Heart left ventricle (tissue), 16 donors: ENCODE results near the gene LMAN2. TPM values are rescaled to one million over a fixed set of nuclear protein-coding genes. Genes with fewer than 3 reads are reported as not detected.

Source experiments
- ATAC-seq, 4 donors: fragments of 200-7000 bp; cut with Tn5 transposase; one replicate each; pipeline ENCODE4 v1.9.1; 2020 to 2022; ENCODE audit warnings: moderate library complexity in 4 of 4, mild to moderate bottlenecking in 3 of 4, moderate number of reproducible peaks in 1 of 4
- DNase-seq, 5 donors: peaks; one replicate each; pipeline ENCODE4 v3.0.0-alpha.2; 2020
- H3K27ac ChIP-seq, 12 donors: fragments of 200-600 bp; sonication (generic) in 4 of 12; one replicate each; pipeline versions ENCODE4 v1.5.0 to v1.8.0; 2016 to 2022; ENCODE audit warnings: mild to moderate bottlenecking in 2 of 12
- H3K27me3 ChIP-seq, 9 donors: fragments of 200-600 bp; sonication (generic) in 2 of 9; one replicate each; pipeline versions ENCODE4 v1.5.1 to v1.8.0; 2016 to 2022; ENCODE audit warnings: mild to moderate bottlenecking in 3 of 9
- H3K36me3 ChIP-seq, 9 donors: fragments of 200-600 bp; sonication (generic) in 2 of 9; one replicate each; pipeline versions ENCODE4 v1.5.0 to v1.8.0; 2018 to 2022; ENCODE audit warnings: mild to moderate bottlenecking in 2 of 9
- H3K4me1 ChIP-seq, 12 donors: fragments of 200-600 bp; sonication (generic) in 4 of 12; one replicate each; pipeline versions ENCODE4 v1.5.0 to v1.8.0; 2016 to 2022; ENCODE audit warnings: mild to moderate bottlenecking in 3 of 12
- H3K4me3 ChIP-seq, 12 donors: fragments of 200-600 bp; sonication (generic) in 4 of 12; one replicate each; pipeline versions ENCODE4 v1.5.0 to v1.8.0; 2017 to 2022; ENCODE audit warnings: mild to moderate bottlenecking in 9 of 12, moderate library complexity in 4 of 12
- H3K9me3 ChIP-seq, 12 donors: fragments of 200-600 bp; sonication (generic) in 4 of 12; one replicate each; pipeline versions ENCODE4 v1.5.0 to v1.8.0; 2016 to 2022; ENCODE audit warnings: mild to moderate bottlenecking in 1 of 12
- POLR2A ChIP-seq, 2 donors: fragments of 450-650 bp; IDR thresholded peaks; one replicate each; pipeline ENCODE4 v1.6.1; 2017; ENCODE audit warnings: antibody characterized with exemption in 2 of 2, mild to moderate bottlenecking in 2 of 2, moderate library complexity in 2 of 2
- WGBS, 4 donors: extraction: QIAGEN DNeasy Blood & Tissue Kit in 2 of 4; methylation state at CpG; one replicate each; pipeline versions ENCODE4 v1.1.5 to v1.1.7; 2013 to 2018; 5-methylcytosine and 5-hydroxymethylcytosine counted together
- intact Hi-C, 10 donors: fragments of 100-400 bp; cut with DNase I; formaldehyde crosslinking; loops; one replicate each; pipeline versions ENCODE4 v1.11.1 to v1.14.2; 2022
- polyA plus RNA-seq, 2 donors: library from polyadenylated mRNA; stranded (reverse); fragments of 200-250 nt; gene quantifications; one replicate each; pipeline ENCODE4 v1.2.3, GENCODE V29; 2013
- total RNA-seq, 9 donors: library from RNA; depleted of rRNA in 2 of 9; stranded (reverse); fragments of >200 nt in 2 of 9; fragmentation: NEBNext Ultra II Directional in 3 of 9; extraction: Animal tissue kit (Norgen Biotek cat#: 25700) in 3 of 9; gene quantifications; one replicate each; pipeline versions ENCODE4 v1.1.0 to v1.2.4, GENCODE V29; 2016 to 2023
- TF ChIP-seq, protein P1 (sequence below), 12 donors: fragments of 200-600 bp; sonication (generic) in 4 of 12; IDR thresholded peaks; one replicate each; pipeline versions ENCODE4 v1.5.0 to v1.8.0; 2018 to 2022; ENCODE audit warnings: antibody characterized with exemption in 12 of 12, mild to moderate bottlenecking in 5 of 12
- donor health status: ischemic (EF 13 %, LVEDD 7.1; RV severe dilation, severe dysfunction).
- donor health status: healthy with polysubstance abuse.
- donor health status: DM: no; HTN: yes; CAD: no.
- donor health status: DM: no; HTN: no; CAD: no.
- donor health status: ischemic (EF 25% LVEDD 6.9; RV normal size, moderate dysfunction).
- donor health status: ischemic (EF 25% LVEDD 5.7; RV mildly dilated, moderate dysfunction).
- donor health status: healthy.
- donor health status: DM: yes; HTN: yes; CAD: no.
- donor health status: ischemic (EF 35%, LVEDD 5.7; RV mildly dilated, moderate dysfunction).
- donor health status: nonischemic (EF 11% LVEDD 7.7; RV severe dilation, severe dysfunction).
- donor health status: DM: yes; HTN: yes; CAD: no.
- donor health status: PGD.
- donor health status: ischemic (EF 29% LVEDD 5.4; RV normal size, mild dysfunction).
- donor health status: nonischemic (EF 23%, LVEDD 6.1; RV moderate dilation, normal function).

The LMAN2 gene
- total and polyA plus RNA-seq, 11 donors = 43.3 to 313 (median 63.6) TPM

DNA sequence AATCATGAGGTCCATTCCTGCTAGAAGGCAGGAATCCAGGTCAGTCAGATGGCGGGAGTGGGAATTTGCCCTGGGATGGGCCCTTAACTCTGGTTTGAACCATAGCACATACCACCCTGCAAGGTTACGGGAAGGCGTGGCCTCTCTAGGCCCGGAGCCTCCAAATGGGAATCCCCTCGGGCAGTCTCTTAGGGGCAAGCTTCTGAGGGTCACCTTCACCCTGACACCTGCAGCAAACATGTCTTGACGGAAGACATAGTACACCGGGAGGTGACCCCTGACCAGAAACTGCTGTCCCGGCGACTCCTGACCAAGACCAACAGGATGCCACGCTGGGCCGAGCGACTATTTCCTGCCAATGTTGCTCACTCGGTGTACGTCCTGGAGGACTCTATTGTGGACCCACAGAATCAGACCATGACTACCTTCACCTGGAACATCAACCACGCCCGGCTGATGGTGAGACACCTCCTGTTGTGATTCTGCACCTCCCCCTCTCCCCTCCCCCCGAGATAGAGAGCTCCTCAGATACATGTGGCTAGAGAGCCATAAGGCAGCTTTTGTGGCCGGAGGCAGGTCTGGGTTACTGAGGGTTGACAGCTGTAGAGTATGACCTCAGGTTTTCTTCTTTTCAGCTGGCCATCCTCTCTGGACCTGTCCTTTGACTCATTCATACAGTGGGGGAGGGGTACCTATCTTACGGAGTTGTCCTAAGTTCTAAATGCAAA lies 46.9 kb downstream of the LMAN2 start:
- peak in 1 of 5 donors; percentile 30 for DNase-seq
- no peaks in the 10 kb centered on the region for H3K27me3 ChIP-seq
- H3K4me3 ChIP-seq = peak overlapping the region in 11 of 12 donors; percentile 76 to 100 (median 94)
- ATAC-seq = no peak
- intact Hi-C loops = loop anchor here in 6 of 10 donors (5.0 to 10.0 kb wide), 4 partner anchors 172 to 192 kb away; partner anchors contain the start of gene NSD1 (in 1 of the 6)
- no peaks in the 10 kb centered on the region for H3K9me3 ChIP-seq
- H3K4me1 ChIP-seq = peaks cover 0 to 90% (median 46%) of the 10 kb centered on the region in 12 donors
- H3K36me3 ChIP-seq = peaks cover 0 to 49% (median 27%) of the 10 kb centered on the region in 9 donors
- WGBS, 4 donors = 33 to 46% (median 35%) methylated on average over 8 to 19 of the region's 19 CpGs
- TF ChIP-seq, protein P1, sequence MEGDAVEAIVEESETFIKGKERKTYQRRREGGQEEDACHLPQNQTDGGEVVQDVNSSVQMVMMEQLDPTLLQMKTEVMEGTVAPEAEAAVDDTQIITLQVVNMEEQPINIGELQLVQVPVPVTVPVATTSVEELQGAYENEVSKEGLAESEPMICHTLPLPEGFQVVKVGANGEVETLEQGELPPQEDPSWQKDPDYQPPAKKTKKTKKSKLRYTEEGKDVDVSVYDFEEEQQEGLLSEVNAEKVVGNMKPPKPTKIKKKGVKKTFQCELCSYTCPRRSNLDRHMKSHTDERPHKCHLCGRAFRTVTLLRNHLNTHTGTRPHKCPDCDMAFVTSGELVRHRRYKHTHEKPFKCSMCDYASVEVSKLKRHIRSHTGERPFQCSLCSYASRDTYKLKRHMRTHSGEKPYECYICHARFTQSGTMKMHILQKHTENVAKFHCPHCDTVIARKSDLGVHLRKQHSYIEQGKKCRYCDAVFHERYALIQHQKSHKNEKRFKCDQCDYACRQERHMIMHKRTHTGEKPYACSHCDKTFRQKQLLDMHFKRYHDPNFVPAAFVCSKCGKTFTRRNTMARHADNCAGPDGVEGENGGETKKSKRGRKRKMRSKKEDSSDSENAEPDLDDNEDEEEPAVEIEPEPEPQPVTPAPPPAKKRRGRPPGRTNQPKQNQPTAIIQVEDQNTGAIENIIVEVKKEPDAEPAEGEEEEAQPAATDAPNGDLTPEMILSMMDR (IDR thresholded peaks at IDR 0.05) = no peak
- no peak for TF ChIP-seq POLR2A (IDR thresholded peaks at IDR 0.05)
- H3K27ac ChIP-seq = peak overlapping the region in 11 of 12 donors; percentile 79 to 96 (median 89)

GRCh38 chr5:177303925-177304391 lies 47.5 kb downstream of the LMAN2 start:
- WGBS, 4 donors = 1 to 2% (median 1%) methylated on average over 20 to 25 of the region's 25 CpGs
- H3K4me1 ChIP-seq = peaks cover 0 to 90% (median 46%) of the 10 kb centered on the region in 12 donors
- peaks cover 0 to 48% (median 29%) of the 10 kb centered on the region in 9 donors for H3K36me3 ChIP-seq
- H3K27me3 ChIP-seq = no peaks in the 10 kb centered on the region
- DNase-seq = peak in 1 of 5 donors; percentile 25
- H3K9me3 ChIP-seq = no peaks in the 10 kb centered on the region
- TF ChIP-seq, protein P1 (IDR thresholded peaks at IDR 0.05) = no peak
- no peak for TF ChIP-seq POLR2A (IDR thresholded peaks at IDR 0.05)
- intact Hi-C loops = loop anchor here in 6 of 10 donors (5.0 to 10.0 kb wide), 4 partner anchors 172 to 192 kb away; partner anchors contain the start of gene NSD1 (in 1 of the 6)
- H3K4me3 ChIP-seq = peak overlapping the region; percentile 76 to 100 (median 94)
- peak overlapping the region; percentile 73 to 96 (median 88) for H3K27ac ChIP-seq
- no peak for ATAC-seq

- Histone ChIP-seq H3K27ac (peak within 1 kb of the TSS; percentile 73 to 96 (median 88)), H3K9me3 (no peaks in the 10 kb centered on the region), H3K4me3 (peak within 1 kb of the TSS; percentile 76 to 100 (median 94)), H3K4me1 (peaks cover 0 to 87% (median 46%) of the 10 kb centered on the region in 12 donors), H3K36me3 (peaks cover 0 to 49% (median 29%) of the 10 kb centered on the region in 9 donors), H3K27me3 (no peaks in the 10 kb centered on the region)
- WGBS, 4 donors = 0 to 2% (median 0%) methylated on average over 29 to 100 of the region's 100 CpGs
- ATAC-seq (peak; percentile 49 to 84 (median 76)), DNase-seq (peak; percentile 87 to 94 (median 91))
- peak in 1 of 2 donors; percentile 82 for TF ChIP-seq POLR2A (IDR thresholded peaks at IDR 0.05)
- TF ChIP-seq, protein P1 (IDR thresholded peaks at IDR 0.05) = peak in 10 of 12 donors; percentile 12 to 64 (median 38)
- intact Hi-C loops = loop anchor here in 6 of 10 donors (5.0 to 10.0 kb wide), 4 partner anchors 171 to 191 kb away; partner anchors contain the start of gene NSD1 (in 1 of the 6)
Measured at GRCh38 chr5:177303121-177303924, 48.1 kb downstream of the LMAN2 start, which contains the start of the genes PRELID1 and RAB24. PRELID1 (plus strand) TSS chr5:177303799; CDS start chr5:177303986, 187 bp downstream. RAB24 (minus strand) TSS chr5:177303719; CDS start chr5:177303288, 431 bp downstream.
